ENCODE measurements around the gene EPB41L4A. TPM values are rescaled to one million over a fixed set of nuclear protein-coding genes. Genes with fewer than 3 reads are reported as not detected.

The EPB41L4A gene, protein sequence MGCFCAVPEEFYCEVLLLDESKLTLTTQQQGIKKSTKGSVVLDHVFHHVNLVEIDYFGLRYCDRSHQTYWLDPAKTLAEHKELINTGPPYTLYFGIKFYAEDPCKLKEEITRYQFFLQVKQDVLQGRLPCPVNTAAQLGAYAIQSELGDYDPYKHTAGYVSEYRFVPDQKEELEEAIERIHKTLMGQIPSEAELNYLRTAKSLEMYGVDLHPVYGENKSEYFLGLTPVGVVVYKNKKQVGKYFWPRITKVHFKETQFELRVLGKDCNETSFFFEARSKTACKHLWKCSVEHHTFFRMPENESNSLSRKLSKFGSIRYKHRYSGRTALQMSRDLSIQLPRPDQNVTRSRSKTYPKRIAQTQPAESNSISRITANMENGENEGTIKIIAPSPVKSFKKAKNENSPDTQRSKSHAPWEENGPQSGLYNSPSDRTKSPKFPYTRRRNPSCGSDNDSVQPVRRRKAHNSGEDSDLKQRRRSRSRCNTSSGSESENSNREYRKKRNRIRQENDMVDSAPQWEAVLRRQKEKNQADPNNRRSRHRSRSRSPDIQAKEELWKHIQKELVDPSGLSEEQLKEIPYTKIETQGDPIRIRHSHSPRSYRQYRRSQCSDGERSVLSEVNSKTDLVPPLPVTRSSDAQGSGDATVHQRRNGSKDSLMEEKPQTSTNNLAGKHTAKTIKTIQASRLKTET
- total RNA-seq = 39.6 and 50.8 TPM in 2 replicates

DNA sequence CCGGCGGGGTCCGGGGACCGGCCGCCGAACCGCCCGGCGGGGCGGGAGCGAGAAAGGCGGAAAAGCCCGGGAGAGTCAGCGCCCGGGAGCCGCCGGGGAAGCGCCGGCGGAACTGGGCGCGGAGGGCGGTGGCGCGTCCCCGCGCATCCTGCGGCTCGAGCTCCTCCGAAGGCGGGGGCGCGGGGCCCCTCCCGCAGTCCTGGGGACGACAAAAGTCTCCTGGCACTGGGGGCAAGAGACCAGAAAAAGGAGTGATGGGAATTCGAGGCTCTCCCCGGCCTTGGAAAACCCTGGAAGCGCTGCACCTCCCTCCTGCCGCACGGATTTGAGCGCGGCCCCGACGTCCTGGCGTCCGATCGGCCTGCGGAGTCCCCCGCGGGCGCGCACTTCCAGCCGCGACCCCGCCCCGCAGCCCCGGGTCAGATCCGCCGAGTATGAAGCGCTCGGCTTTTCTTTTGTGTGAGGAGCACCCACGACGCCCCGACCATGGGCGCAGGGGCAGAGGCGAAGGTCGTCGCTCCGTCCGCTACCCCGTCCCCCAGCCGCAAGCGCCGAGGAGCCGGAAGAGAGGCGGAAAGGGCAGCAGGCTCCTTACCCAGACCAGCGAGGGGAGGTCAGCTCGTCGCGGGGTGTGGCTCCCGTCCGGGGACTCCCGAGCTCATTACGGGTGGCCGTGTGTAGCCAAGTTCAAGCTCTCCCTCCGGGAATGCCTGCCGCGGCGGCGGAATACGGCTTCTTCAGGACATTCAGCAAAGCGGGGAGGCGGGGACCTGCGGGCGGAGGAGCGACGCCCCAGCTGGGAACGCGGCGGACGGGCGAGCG, at the start of gene EPB41L4A:
Gene EPB41L4A (minus strand): TSS at position 114 of the 822 bp plus-strand sequence. CDS start 238 bp downstream, outside the sequence.

Measured in dermis lymphatic vessel endothelial cell (primary cell).